GM18498 (cell line): ENCODE measurements around the gene SNAPC2.
A peak's percentile ranks its signal among the peaks of the same experiment; 100 is the strongest.
"Not testable (repeated sequence)": the region's sequence is repeated elsewhere in the genome, so short reads cannot be mapped to it uniquely, and the experiment has no call there.

Source experiments
- ATAC-seq: cut with Tn5 transposase; IDR thresholded peaks from one replicate; pipeline ENCODE4 v1.9.1; 2021; ENCODE audit warnings: mild to moderate bottlenecking, moderate library complexity; ENCODE audit not compliant: unreplicated experiment

SNAPC2 gene

GRCh38 chr19:7921302-7921966 is 1.3 kb downstream of the SNAPC2 start:
- ATAC-seq, result no peak

GRCh38 chr19:7921967-7922835 is 2.1 kb downstream of the SNAPC2 start:
- no peak for ATAC-seq

- no peak for ATAC-seq
These were observed 2.7 kb downstream of the SNAPC2 start for GRCh38 chr19:7922836-7923195.

- ATAC-seq, result no peak
These were observed 3.4 kb downstream of the SNAPC2 start for GRCh38 chr19:7923295-7924191.

GRCh38 chr19:7924241-7924640 is 4.1 kb downstream of the SNAPC2 start:
- no peak for ATAC-seq

GRCh38 chr19:7924651-7925170 is 4.6 kb downstream of the SNAPC2 start:
- ATAC-seq, result no peak

GRCh38 chr19:7925171-7925851 is 5.2 kb downstream of the SNAPC2 start:
- no peak for ATAC-seq

GRCh38 chr19:7926021-7926726 is 6.0 kb downstream of the SNAPC2 start, which contains the start of gene CTXN1:
Gene CTXN1 (minus strand): TSS chr19:7926135. CDS start chr19:7925538, 597 bp downstream.
- ATAC-seq, result no peak

- no peak for ATAC-seq
These were observed 6.8 kb downstream of the SNAPC2 start for GRCh38 chr19:7926727-7927604.

- ATAC-seq, result no peak
These were observed 7.6 kb downstream of the SNAPC2 start for GRCh38 chr19:7927605-7928333.

- ATAC-seq, result no peak
These were observed 8.2 kb downstream of the SNAPC2 start for GRCh38 chr19:7928334-7928706.

GRCh38 chr19:7928741-7929701 is 8.9 kb downstream of the SNAPC2 start:
- ATAC-seq, result peak; percentile 36

GRCh38 chr19:7930030-7930429 is 9.9 kb downstream of the SNAPC2 start:
- not testable (repeated sequence) for ATAC-seq

- ATAC-seq, result no peak
These were observed 10.6 kb downstream of the SNAPC2 start for GRCh38 chr19:7930765-7931164.

GRCh38 chr19:7931221-7932061 is 11.3 kb downstream of the SNAPC2 start:
- ATAC-seq, result no peak

GRCh38 chr19:7932276-7932929 is 12.3 kb downstream of the SNAPC2 start:
- ATAC-seq, result no peak
